HepG2 (cell line): ENCODE results near the gene NEK11. TPM values are rescaled to one million over a fixed set of nuclear protein-coding genes. Genes with fewer than 3 reads are reported as not detected.

Experiments used
- ELF3 ChIP-seq: IDR thresholded peaks from 2 replicates; pipeline ENCODE4 v1.6.1; 2016; ENCODE audit warnings: missing genetic modification reagents, missing compliant biosample characterization
- ETV6 ChIP-seq: sonication (generic); formaldehyde crosslinking; conservative IDR thresholded peaks from 2 replicates; pipeline ENCODE4 v1.4.0; 2020; ENCODE audit warnings: missing genetic modification reagents
- HOXD1 ChIP-seq: sonication (generic); formaldehyde crosslinking; IDR thresholded peaks from 2 replicates; pipeline ENCODE4 v1.5.0; 2020; ENCODE audit warnings: missing genetic modification reagents
- IRX3 ChIP-seq: sonication (generic); formaldehyde crosslinking; IDR thresholded peaks from 2 replicates; pipeline ENCODE4 v1.8.1; 2023; ENCODE audit warnings: mild to moderate bottlenecking, low read depth, missing genetic modification reagents, borderline replicate concordance
- KDM6A ChIP-seq: IDR thresholded peaks from 2 replicates; pipeline ENCODE4 v1.6.1; 2016; ENCODE audit warnings: low read depth
- NFE2L2 ChIP-seq: fragments of 150-350 bp; IDR thresholded peaks from 2 replicates; pipeline ENCODE4 v1.6.1; 2014; ENCODE audit warnings: low read length
- PHB2 ChIP-seq: fragments of 450-650 bp; IDR thresholded peaks from 2 replicates; pipeline ENCODE4 v1.6.1; 2018; ENCODE audit not compliant: partially characterized antibody
- POLR2A ChIP-seq, 2 experiments: IDR thresholded peaks; 2 replicates each; pipeline ENCODE4 v1.6.1; 2011; ENCODE audit warnings: low read depth in 2 of 2, low read length in 2 of 2, mild to moderate bottlenecking in 1 of 2, moderate library complexity in 1 of 2; ENCODE audit not compliant: insufficient read depth in 1 of 2
- RFX5 ChIP-seq: IDR thresholded peaks from 2 replicates; pipeline ENCODE4 v1.6.1; 2011; ENCODE audit warnings: low read depth, low read length, improper control_type of control experiment
- SUZ12 ChIP-seq: fragments of 150-350 bp; IDR thresholded peaks from 2 replicates; pipeline ENCODE4 v1.6.1; 2014; ENCODE audit warnings: low read depth, low read length
- U2AF1 ChIP-seq: fragments of 200-400 bp; formaldehyde crosslinking; optimal IDR thresholded peaks from 2 replicates; pipeline ENCODE3; 2017; ENCODE audit warnings: mild to moderate bottlenecking, low read depth, low read length
- XRCC5 ChIP-seq: fragments of 200-400 bp; formaldehyde crosslinking; optimal IDR thresholded peaks from 2 replicates; pipeline ENCODE3; 2017; ENCODE audit warnings: mild to moderate bottlenecking, low read length
- ZNF350 ChIP-seq: sonication (generic); formaldehyde crosslinking; IDR thresholded peaks from 2 replicates; pipeline ENCODE4 v1.4.0; 2020; ENCODE audit warnings: mild to moderate bottlenecking, low read depth, missing genetic modification reagents, borderline replicate concordance
- ZNF543 ChIP-seq: sonication (generic); formaldehyde crosslinking; IDR thresholded peaks from 2 replicates; pipeline ENCODE4 v1.4.0; 2020; ENCODE audit warnings: mild to moderate bottlenecking, missing genetic modification reagents
- ZNF768 ChIP-seq: sonication (generic); formaldehyde crosslinking; IDR thresholded peaks from 2 replicates; pipeline ENCODE4 v1.4.0; 2020; ENCODE audit warnings: missing genetic modification reagents
- ZNF781 ChIP-seq: sonication (generic); formaldehyde crosslinking; IDR thresholded peaks from 2 replicates; pipeline ENCODE4 v1.5.1; 2020; ENCODE audit warnings: borderline replicate concordance, mild to moderate bottlenecking, missing genetic modification reagents; ENCODE audit errors: not compliant biosample characterization
- ZNF878 ChIP-seq: sonication (generic); formaldehyde crosslinking; IDR thresholded peaks from 2 replicates; pipeline ENCODE4 v1.8.1; 2023; ENCODE audit warnings: mild to moderate bottlenecking, missing genetic modification reagents, moderate library complexity
- polyA plus RNA-seq, 8 experiments: library from polyadenylated mRNA; depleted of rRNA in 3 of 8; stranded (reverse) in 7 of 8; unstranded in 1 of 8; fragments of >200 nt; fragmentation: Illumina TruSeq in 4 of 8; extraction: Trizol in 4 of 8; gene quantifications; 2 replicates each; pipeline versions ENCODE4 v1.2.1 to v1.2.3, GENCODE V29; 2011 to 2016; ENCODE audit warnings: low read depth in 4 of 8, missing spikeins in 1 of 8, mixed read lengths in 1 of 8; ENCODE audit not compliant: insufficient read depth in 1 of 8
- total RNA-seq, 5 experiments: library from RNA; depleted of rRNA; stranded (reverse); fragments of >200 nt; fragmentation: Illumina TruSeq; extraction: Trizol; gene quantifications; 2 replicates each; pipeline ENCODE4 v1.2.3, GENCODE V29; 2016; ENCODE audit warnings: low read depth in 1 of 5
- TF ChIP-seq, protein P1 (sequence below): sonication (generic); formaldehyde crosslinking; IDR thresholded peaks from 2 replicates; pipeline ENCODE4 v1.5.0; 2020; ENCODE audit warnings: mild to moderate bottlenecking, missing genetic modification reagents, borderline replicate concordance
- TF ChIP-seq, protein P2 (sequence below): sonication (generic); formaldehyde crosslinking; IDR thresholded peaks from 2 replicates; pipeline ENCODE4 v1.5.0; 2020; ENCODE audit warnings: mild to moderate bottlenecking, low read depth, missing genetic modification reagents, borderline replicate concordance
- TF ChIP-seq, protein P3 (sequence below): sonication (generic); formaldehyde crosslinking; IDR thresholded peaks from 2 replicates; pipeline ENCODE4 v1.4.0; 2020; ENCODE audit warnings: missing genetic modification reagents
- TF ChIP-seq, protein P4 (sequence below): sonication (generic); formaldehyde crosslinking; IDR thresholded peaks from 2 replicates; pipeline ENCODE4 v1.4.0; 2020; ENCODE audit warnings: mild to moderate bottlenecking, missing genetic modification reagents

NEK11 gene
- total and polyA plus RNA-seq, 2 of the 13 experiments (the other 11 are each of a cell fraction or from before 2014, with no cell fraction given), result 0.95 to 2.2 TPM

DNA sequence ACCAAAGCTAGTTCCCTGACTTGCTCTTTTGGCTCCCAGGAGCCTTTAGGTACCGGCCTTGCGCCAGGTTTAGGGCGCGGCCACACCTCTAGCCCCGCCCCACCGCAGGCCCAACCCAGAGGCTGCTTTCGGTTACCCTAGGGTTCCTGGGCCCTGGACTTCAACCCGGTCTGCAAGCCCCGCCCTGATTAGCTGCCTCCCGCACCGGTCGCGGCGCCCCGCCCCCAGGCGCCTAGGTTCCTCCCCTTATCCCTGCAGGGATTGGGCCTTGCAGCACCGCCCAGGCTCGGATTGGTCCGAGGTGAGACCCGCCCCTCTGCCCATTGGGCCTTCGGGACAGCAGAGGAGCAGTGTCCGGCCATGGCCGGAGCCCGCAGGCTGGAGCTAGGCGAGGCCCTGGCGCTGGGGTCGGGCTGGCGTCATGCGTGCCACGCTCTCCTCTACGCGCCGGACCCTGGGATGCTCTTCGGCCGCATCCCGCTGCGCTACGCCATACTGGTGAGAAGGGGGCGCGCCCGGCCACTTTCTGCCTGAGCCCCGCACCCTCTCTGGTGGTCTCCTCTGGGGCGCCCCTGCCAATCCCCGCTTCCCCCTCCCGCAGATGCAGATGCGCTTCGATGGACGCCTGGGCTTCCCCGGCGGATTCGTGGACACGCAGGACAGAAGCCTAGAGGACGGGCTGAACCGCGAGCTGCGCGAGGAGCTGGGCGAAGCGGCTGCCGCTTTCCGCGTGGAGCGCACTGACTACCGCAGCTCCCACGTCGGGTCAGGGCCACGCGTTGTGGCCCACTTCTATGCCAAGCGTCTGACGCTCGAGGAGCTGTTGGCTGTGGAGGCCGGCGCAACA lies 355.0 kb downstream of the NEK11 start, which contains the start of gene NUDT16 (continued):
- TF ChIP-seq, protein P1, sequence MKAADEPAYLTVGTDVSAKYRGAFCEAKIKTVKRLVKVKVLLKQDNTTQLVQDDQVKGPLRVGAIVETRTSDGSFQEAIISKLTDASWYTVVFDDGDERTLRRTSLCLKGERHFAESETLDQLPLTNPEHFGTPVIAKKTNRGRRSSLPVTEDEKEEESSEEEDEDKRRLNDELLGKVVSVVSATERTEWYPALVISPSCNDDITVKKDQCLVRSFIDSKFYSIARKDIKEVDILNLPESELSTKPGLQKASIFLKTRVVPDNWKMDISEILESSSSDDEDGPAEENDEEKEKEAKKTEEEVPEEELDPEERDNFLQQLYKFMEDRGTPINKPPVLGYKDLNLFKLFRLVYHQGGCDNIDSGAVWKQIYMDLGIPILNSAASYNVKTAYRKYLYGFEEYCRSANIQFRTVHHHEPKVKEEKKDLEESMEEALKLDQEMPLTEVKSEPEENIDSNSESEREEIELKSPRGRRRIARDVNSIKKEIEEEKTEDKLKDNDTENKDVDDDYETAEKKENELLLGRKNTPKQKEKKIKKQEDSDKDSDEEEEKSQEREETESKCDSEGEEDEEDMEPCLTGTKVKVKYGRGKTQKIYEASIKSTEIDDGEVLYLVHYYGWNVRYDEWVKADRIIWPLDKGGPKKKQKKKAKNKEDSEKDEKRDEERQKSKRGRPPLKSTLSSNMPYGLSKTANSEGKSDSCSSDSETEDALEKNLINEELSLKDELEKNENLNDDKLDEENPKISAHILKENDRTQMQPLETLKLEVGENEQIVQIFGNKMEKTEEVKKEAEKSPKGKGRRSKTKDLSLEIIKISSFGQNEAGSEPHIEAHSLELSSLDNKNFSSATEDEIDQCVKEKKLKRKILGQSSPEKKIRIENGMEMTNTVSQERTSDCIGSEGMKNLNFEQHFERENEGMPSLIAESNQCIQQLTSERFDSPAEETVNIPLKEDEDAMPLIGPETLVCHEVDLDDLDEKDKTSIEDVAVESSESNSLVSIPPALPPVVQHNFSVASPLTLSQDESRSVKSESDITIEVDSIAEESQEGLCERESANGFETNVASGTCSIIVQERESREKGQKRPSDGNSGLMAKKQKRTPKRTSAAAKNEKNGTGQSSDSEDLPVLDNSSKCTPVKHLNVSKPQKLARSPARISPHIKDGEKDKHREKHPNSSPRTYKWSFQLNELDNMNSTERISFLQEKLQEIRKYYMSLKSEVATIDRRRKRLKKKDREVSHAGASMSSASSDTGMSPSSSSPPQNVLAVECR (CRISPR knock-in tag), result peak; percentile 91
- TF ChIP-seq ZNF543 (CRISPR knock-in tag) (no peak), SUZ12 (no peak), NFE2L2 (no peak), HOXD1 (CRISPR knock-in tag) (peak; percentile 83), XRCC5 (peak; percentile 60), IRX3 (peak; percentile 41; the same call in 1 of the 2 replicates), KDM6A (no peak), POLR2A (IDR thresholded peaks at IDR 0.05; ENCODE audit: insufficient read depth in 1 of 2, low read depth in 2 of 2, low read length in 2 of 2) (peak; percentile 89 to 95), U2AF1 (no peak), ETV6 (0 out of 2 replicates have a peak, but pooled peaks have one; percentile 20), ZNF350 (CRISPR knock-in tag) (peak; percentile 73; the same call in 1 of the 2 replicates), ZNF878 (CRISPR knock-in tag) (no peak), PHB2 (no peak), ZNF781 (CRISPR knock-in tag) (peak; percentile 69), ZNF768 (CRISPR knock-in tag) (peak; percentile 71), ELF3 (CRISPR knock-in tag) (peak; percentile 47; the same call in 1 of the 2 replicates), RFX5 (no peak; the same call in 1 of the 2 replicates)
- TF ChIP-seq, protein P2, sequence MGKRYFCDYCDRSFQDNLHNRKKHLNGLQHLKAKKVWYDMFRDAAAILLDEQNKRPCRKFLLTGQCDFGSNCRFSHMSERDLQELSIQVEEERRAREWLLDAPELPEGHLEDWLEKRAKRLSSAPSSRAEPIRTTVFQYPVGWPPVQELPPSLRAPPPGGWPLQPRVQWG (CRISPR knock-in tag), result no peak
- TF ChIP-seq, protein P3, sequence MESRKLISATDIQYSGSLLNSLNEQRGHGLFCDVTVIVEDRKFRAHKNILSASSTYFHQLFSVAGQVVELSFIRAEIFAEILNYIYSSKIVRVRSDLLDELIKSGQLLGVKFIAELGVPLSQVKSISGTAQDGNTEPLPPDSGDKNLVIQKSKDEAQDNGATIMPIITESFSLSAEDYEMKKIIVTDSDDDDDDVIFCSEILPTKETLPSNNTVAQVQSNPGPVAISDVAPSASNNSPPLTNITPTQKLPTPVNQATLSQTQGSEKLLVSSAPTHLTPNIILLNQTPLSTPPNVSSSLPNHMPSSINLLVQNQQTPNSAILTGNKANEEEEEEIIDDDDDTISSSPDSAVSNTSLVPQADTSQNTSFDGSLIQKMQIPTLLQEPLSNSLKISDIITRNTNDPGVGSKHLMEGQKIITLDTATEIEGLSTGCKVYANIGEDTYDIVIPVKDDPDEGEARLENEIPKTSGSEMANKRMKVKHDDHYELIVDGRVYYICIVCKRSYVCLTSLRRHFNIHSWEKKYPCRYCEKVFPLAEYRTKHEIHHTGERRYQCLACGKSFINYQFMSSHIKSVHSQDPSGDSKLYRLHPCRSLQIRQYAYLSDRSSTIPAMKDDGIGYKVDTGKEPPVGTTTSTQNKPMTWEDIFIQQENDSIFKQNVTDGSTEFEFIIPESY (CRISPR knock-in tag), result no peak
- TF ChIP-seq, protein P4, sequence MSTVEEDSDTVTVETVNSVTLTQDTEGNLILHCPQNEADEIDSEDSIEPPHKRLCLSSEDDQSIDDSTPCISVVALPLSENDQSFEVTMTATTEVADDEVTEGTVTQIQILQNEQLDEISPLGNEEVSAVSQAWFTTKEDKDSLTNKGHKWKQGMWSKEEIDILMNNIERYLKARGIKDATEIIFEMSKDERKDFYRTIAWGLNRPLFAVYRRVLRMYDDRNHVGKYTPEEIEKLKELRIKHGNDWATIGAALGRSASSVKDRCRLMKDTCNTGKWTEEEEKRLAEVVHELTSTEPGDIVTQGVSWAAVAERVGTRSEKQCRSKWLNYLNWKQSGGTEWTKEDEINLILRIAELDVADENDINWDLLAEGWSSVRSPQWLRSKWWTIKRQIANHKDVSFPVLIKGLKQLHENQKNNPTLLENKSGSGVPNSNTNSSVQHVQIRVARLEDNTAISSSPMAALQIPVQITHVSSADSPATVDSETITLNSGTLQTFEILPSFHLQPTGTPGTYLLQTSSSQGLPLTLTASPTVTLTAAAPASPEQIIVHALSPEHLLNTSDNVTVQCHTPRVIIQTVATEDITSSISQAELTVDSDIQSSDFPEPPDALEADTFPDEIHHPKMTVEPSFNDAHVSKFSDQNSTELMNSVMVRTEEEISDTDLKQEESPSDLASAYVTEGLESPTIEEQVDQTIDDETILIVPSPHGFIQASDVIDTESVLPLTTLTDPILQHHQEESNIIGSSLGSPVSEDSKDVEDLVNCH (CRISPR knock-in tag), result no peak
